Progenitor cell of endocrine pancreas (in vitro differentiated cells): ENCODE measurements around the gene ADGRV1. TPM values are rescaled to one million over a fixed set of nuclear protein-coding genes. Genes with fewer than 3 reads are reported as not detected.

Source experiments
- DNase-seq: peaks from one replicate; pipeline ENCODE4 v3.0.0; 2021; ENCODE audit warnings: low spot score; ENCODE audit not compliant: unreplicated experiment
- H3K27ac Mint-ChIP-seq: 2 replicates; pipeline ENCODE4 v1.8.0; 2021; ENCODE audit warnings: mild to moderate bottlenecking, moderate library complexity, mixed read lengths
- H3K27me3 Mint-ChIP-seq: 2 replicates; pipeline ENCODE4 v1.8.0; 2021; ENCODE audit warnings: mixed read lengths
- H3K36me3 Mint-ChIP-seq: 2 replicates; pipeline ENCODE4 v1.8.0; 2022; ENCODE audit warnings: mixed read lengths; ENCODE audit not compliant: insufficient read depth
- H3K4me1 Mint-ChIP-seq: 2 replicates; pipeline ENCODE4 v1.8.0; 2021; ENCODE audit warnings: low read depth, mixed read lengths
- H3K4me3 Mint-ChIP-seq: 2 replicates; pipeline ENCODE4 v1.8.0; 2021; ENCODE audit warnings: low read depth, mild to moderate bottlenecking, moderate library complexity, mixed read lengths
- H3K9me3 Mint-ChIP-seq: 2 replicates; pipeline ENCODE4 v1.8.0; 2021; ENCODE audit warnings: low read depth, mixed read lengths
- total RNA-seq: library from RNA; stranded (reverse); gene quantifications from 2 replicates; pipeline ENCODE4 v1.2.1, GENCODE V29; 2021
- TF ChIP-seq, protein P1 (sequence below): fragments of 200-600 bp; sonication (generic); IDR thresholded peaks from one replicate; pipeline ENCODE4 v1.5.0; 2021; ENCODE audit warnings: antibody characterized with exemption, mild to moderate bottlenecking; ENCODE audit not compliant: unreplicated experiment

Gene ADGRV1
- total RNA-seq, 1 donor from 2014 or later: 82.3 TPM

DNA sequence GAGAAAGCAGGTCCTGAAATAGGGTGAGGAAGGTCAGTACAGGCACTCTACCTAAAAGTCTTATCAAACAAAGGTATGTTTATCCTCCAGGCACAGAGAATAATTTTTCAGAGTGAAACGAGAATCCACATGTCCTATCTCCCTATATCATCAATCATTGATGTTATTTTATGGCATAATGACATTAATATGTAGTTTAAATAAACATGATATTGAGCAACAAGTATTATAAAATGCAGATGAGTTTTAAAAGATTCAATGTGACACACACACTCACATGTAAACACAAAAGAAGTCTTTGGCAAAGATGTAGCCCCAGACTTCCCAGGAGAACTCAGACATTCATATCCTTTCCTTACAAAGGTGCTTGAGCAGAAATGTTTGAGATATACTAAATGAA is 389.1 kb downstream of the ADGRV1 start:
- H3K36me3 Mint-ChIP-seq: peaks cover 11% of the 10 kb centered on the region
- H3K4me1 Mint-ChIP-seq: peaks cover 7% of the 10 kb centered on the region
- no peaks in the 10 kb centered on the region for H3K27me3 Mint-ChIP-seq
- TF ChIP-seq, protein P1, sequence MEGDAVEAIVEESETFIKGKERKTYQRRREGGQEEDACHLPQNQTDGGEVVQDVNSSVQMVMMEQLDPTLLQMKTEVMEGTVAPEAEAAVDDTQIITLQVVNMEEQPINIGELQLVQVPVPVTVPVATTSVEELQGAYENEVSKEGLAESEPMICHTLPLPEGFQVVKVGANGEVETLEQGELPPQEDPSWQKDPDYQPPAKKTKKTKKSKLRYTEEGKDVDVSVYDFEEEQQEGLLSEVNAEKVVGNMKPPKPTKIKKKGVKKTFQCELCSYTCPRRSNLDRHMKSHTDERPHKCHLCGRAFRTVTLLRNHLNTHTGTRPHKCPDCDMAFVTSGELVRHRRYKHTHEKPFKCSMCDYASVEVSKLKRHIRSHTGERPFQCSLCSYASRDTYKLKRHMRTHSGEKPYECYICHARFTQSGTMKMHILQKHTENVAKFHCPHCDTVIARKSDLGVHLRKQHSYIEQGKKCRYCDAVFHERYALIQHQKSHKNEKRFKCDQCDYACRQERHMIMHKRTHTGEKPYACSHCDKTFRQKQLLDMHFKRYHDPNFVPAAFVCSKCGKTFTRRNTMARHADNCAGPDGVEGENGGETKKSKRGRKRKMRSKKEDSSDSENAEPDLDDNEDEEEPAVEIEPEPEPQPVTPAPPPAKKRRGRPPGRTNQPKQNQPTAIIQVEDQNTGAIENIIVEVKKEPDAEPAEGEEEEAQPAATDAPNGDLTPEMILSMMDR: no peak
- H3K9me3 Mint-ChIP-seq: peaks cover 7% of the 10 kb centered on the region
- no peak overlapping the region for H3K4me3 Mint-ChIP-seq
- H3K27ac Mint-ChIP-seq: no peak overlapping the region
- no peak for DNase-seq

DNA sequence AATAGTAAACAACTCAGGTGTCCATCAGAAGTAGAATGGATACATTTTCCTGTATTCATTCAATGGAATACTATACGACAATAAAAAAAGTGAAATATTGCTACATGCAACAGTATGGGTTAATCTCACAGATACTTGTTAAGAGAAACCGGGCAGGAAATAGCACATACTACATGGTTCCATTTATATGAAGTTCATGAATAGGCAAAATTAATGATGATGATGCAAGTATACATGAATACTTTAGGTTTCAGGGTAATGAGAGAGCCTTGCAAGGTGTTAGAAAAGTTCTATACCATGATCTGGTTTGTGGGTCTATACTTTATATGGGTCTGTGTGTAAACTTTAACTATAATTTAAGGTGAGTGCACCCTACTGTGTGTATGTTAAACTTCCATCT is 390.4 kb downstream of the ADGRV1 start:
- no peaks in the 10 kb centered on the region for H3K27me3 Mint-ChIP-seq
- peaks cover 7% of the 10 kb centered on the region for H3K9me3 Mint-ChIP-seq
- H3K4me3 Mint-ChIP-seq: no peak overlapping the region
- no peak for DNase-seq
- peaks cover 10% of the 10 kb centered on the region for H3K36me3 Mint-ChIP-seq
- TF ChIP-seq, protein P1: no peak
- H3K27ac Mint-ChIP-seq: no peak overlapping the region
- peaks cover 6% of the 10 kb centered on the region for H3K4me1 Mint-ChIP-seq

DNA sequence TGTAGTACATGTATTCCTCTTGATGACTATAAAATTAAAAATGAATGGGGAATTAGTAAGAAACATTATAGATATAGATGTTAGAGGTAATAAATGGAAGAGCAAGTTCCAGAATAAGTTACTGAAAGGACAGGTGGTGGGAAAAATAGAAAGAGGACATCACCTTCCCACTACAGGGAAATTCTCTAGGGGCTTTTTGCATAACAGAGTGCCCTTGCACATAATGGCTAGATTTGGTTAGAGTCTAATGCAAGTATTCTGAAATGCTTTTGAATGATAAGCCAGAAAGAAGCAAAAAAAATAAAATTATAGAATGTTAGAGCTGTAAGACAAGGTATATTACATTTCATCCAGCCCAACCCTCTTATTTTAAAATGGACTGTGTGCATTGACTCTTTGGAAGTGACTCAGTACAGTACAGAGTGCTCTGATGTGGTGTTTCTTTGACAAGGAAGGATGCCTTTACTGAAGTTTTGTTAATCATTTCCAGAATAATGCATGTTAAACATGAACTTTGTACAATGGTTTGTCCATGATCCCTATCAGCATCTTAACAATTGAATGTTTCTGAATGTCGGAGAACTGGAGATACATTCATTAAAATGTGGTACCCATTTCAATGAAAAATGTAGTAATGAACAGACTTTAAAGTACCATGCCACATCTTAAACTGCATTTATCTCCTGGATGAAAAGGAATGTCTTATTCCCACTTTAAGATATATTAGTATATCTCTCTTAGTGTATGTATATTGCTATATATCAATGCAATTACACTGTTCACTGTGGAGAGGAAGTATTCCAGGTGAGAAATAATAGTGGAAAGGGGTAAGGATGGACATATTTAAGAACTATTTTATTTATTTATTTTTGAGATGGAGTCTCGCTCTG is 391.1 kb downstream of the ADGRV1 start:
- Mint-ChIP-seq H3K36me3 (peaks cover 10% of the 10 kb centered on the region), H3K27me3 (no peaks in the 10 kb centered on the region), H3K4me1 (peaks cover 6% of the 10 kb centered on the region), H3K4me3 (no peak overlapping the region), H3K27ac (no peak overlapping the region), H3K9me3 (peaks cover 7% of the 10 kb centered on the region)
- no peak for DNase-seq
- TF ChIP-seq, protein P1: no peak

DNA sequence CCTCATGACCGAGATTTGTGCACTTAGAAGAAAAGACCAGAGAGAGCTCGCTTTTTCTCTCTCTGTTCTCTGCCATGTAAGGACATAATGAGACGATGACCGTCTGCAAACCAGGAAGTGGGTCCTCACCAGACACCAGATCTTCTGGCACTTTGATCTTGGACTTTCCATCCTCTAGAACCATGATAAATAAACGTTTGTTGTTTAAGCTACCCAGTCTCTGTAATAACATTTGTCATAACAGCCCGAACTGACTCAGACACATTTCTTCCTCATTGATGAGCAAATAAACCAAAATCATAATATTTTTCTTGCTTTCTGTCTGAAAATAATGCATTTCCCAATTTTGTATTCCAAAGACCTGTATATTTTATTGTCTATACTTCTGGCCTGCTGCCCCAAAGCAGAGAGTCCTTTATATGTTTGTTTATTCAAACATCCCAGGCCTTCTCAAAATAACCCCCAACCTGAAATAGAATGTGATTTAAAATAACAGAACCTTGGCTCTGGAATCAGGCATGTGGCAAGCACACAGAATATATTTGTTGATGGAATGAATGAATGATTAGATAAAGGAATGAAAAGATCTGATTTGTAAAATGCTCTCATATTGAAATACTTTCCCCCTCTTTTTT is 396.5 kb downstream of the ADGRV1 start:
- Mint-ChIP-seq H3K27ac (no peak overlapping the region), H3K27me3 (no peaks in the 10 kb centered on the region), H3K36me3 (no peaks in the 10 kb centered on the region), H3K4me1 (peaks cover 1% of the 10 kb centered on the region), H3K9me3 (no peaks in the 10 kb centered on the region), H3K4me3 (no peak overlapping the region)
- TF ChIP-seq, protein P1: no peak
- no peak for DNase-seq

DNA sequence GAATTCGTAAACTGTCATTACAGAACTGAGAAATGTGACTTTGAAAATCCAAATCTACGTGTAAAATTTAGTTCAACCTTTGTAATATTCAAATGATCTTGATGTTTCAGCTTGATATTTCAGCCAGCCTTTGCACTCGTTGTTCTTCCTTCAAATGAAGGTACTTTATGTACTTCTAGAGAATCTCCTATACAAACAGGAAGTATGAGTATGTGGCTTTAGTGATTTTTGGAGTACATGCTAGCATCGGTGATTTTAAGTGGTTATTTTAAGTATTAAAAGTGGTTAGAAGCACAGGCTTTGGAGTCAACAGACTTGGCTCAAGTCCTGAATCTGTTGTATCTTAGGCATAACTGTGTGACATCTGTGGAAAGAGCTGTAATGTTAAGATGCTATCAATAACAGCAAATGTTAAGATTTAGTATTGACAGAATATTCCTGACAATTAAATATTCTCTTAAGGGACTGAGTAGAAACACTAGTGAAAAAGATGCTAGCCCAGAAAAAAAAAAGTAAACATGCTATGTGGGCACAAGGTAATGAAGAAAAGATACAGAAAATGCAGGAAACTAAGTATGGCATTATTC is 398.0 kb downstream of the ADGRV1 start:
- Mint-ChIP-seq H3K9me3 (peaks cover 3% of the 10 kb centered on the region), H3K4me1 (peaks cover 1% of the 10 kb centered on the region), H3K27me3 (no peaks in the 10 kb centered on the region), H3K36me3 (peaks cover 1% of the 10 kb centered on the region), H3K27ac (no peak overlapping the region), H3K4me3 (no peak overlapping the region)
- DNase-seq: no peak
- TF ChIP-seq, protein P1: no peak
